Measurements from ENCODE around the gene PCNA. TPM values are rescaled to one million over a fixed set of nuclear protein-coding genes. Genes with fewer than 3 reads are reported as not detected.
"Not testable (repeated sequence)": the region's sequence is repeated elsewhere in the genome, so short reads cannot be mapped to it uniquely, and the experiment has no call there.

Gene PCNA
- total RNA-seq, 1 experiment from 2014 or later, result 803 TPM

GRCh38 chr20:5099009-5099408 is 20.7 kb downstream of the PCNA start:
- not testable (repeated sequence) for DNase-seq (ENCODE audit: low read depth)

GRCh38 chr20:5096463-5096862 is 23.3 kb downstream of the PCNA start:
- no peak for DNase-seq (ENCODE audit: low read depth)

GRCh38 chr20:5095931-5096330 is 23.8 kb downstream of the PCNA start:
- no peak for DNase-seq (ENCODE audit: low read depth)

- DNase-seq (ENCODE audit: low read depth), result no peak
Measured at GRCh38 chr20:5095454-5095853, 24.3 kb downstream of the PCNA start.

GRCh38 chr20:5092765-5093339 is 26.9 kb downstream of the PCNA start:
- no peak for DNase-seq (ENCODE audit: low read depth)

- DNase-seq (ENCODE audit: low read depth), result no peak
Measured at GRCh38 chr20:5091902-5092301, 27.9 kb downstream of the PCNA start.

GRCh38 chr20:5090191-5090590 is 29.6 kb downstream of the PCNA start:
- DNase-seq (ENCODE audit: low read depth), result no peak

GRCh38 chr20:5088688-5089087 is 31.1 kb downstream of the PCNA start:
- no peak for DNase-seq (ENCODE audit: low read depth)

GRCh38 chr20:5085380-5085779 is 34.4 kb downstream of the PCNA start:
- no peak for DNase-seq (ENCODE audit: low read depth)

- DNase-seq (ENCODE audit: low read depth), result peak; percentile 29
Measured at GRCh38 chr20:5080384-5080877, 39.3 kb downstream of the PCNA start.

- DNase-seq (ENCODE audit: low read depth), result peak; percentile 63
Measured at GRCh38 chr20:5078399-5078958, 41.3 kb downstream of the PCNA start.

- DNase-seq (ENCODE audit: low read depth), result no peak
Measured at GRCh38 chr20:5077761-5078387, 41.9 kb downstream of the PCNA start.

GRCh38 chr20:5076913-5077312 is 42.8 kb downstream of the PCNA start:
- not testable (repeated sequence) for DNase-seq (ENCODE audit: low read depth)

- DNase-seq (ENCODE audit: low read depth), result no peak
Measured at GRCh38 chr20:5074232-5074674, 45.5 kb downstream of the PCNA start.

- peak; percentile 41 for DNase-seq (ENCODE audit: low read depth)
Measured at GRCh38 chr20:5073660-5074231, 46.0 kb downstream of the PCNA start.

GRCh38 chr20:5072756-5073659 is 46.8 kb downstream of the PCNA start:
- peak; percentile 98 for DNase-seq (ENCODE audit: low read depth)

GRCh38 chr20:5071942-5072341 is 47.8 kb downstream of the PCNA start:
- not testable (repeated sequence) for DNase-seq (ENCODE audit: low read depth)

- no peak for DNase-seq (ENCODE audit: low read depth)
Measured at GRCh38 chr20:5070570-5070969, 49.2 kb downstream of the PCNA start.

GRCh38 chr20:5070081-5070480 is 49.7 kb downstream of the PCNA start:
- no peak for DNase-seq (ENCODE audit: low read depth)

- DNase-seq (ENCODE audit: low read depth), result no peak
Measured at GRCh38 chr20:5069141-5069806, 50.5 kb downstream of the PCNA start.
